Endothelial cell (in vitro differentiated cells): Measurements from ENCODE around the gene HHATL. TPM values are rescaled to one million over a fixed set of nuclear protein-coding genes. Genes with fewer than 3 reads are reported as not detected.

Experiments used
- DNase-seq: peaks from one replicate; pipeline ENCODE4 v3.0.0; 2021; ENCODE audit warnings: low spot score
- H3K27ac Mint-ChIP-seq: one replicate; pipeline ENCODE4 v1.8.0; 2021; ENCODE audit warnings: mixed read lengths, inconsistent platforms; ENCODE audit not compliant: unreplicated experiment
- H3K27me3 Mint-ChIP-seq: one replicate; pipeline ENCODE4 v1.8.0; 2021; ENCODE audit warnings: mild to moderate bottlenecking, moderate library complexity, mixed read lengths, inconsistent platforms; ENCODE audit not compliant: unreplicated experiment
- H3K36me3 Mint-ChIP-seq: one replicate; pipeline ENCODE4 v1.8.0; 2021; ENCODE audit warnings: mild to moderate bottlenecking, low read depth, mixed read lengths, inconsistent platforms; ENCODE audit not compliant: unreplicated experiment
- H3K4me1 Mint-ChIP-seq: one replicate; pipeline ENCODE4 v1.8.0; 2021; ENCODE audit warnings: mild to moderate bottlenecking, mixed read lengths, inconsistent platforms; ENCODE audit not compliant: unreplicated experiment
- H3K4me3 Mint-ChIP-seq: one replicate; pipeline ENCODE4 v1.8.0; 2021; ENCODE audit warnings: mild to moderate bottlenecking, mixed read lengths, inconsistent platforms; ENCODE audit not compliant: unreplicated experiment
- H3K9me3 Mint-ChIP-seq: one replicate; pipeline ENCODE4 v1.8.0; 2021; ENCODE audit warnings: mixed read lengths, inconsistent platforms; ENCODE audit not compliant: unreplicated experiment
- total RNA-seq: library from RNA; stranded (reverse); fragmentation: NEBNext Ultra II Directional; extraction: Animal tissue kit (Norgen Biotek cat#: 25700); gene quantifications from one replicate; pipeline ENCODE4 v1.2.1, GENCODE V29; 2021; ENCODE audit not compliant: unreplicated experiment
- TF ChIP-seq, protein P1 (sequence below): fragments of 200-600 bp; sonication (generic); IDR thresholded peaks from one replicate; pipeline ENCODE4 v1.5.0; 2021; ENCODE audit warnings: antibody characterized with exemption; ENCODE audit not compliant: unreplicated experiment

The HHATL gene
- total RNA-seq, 1 donor from 2014 or later: not detected

DNA sequence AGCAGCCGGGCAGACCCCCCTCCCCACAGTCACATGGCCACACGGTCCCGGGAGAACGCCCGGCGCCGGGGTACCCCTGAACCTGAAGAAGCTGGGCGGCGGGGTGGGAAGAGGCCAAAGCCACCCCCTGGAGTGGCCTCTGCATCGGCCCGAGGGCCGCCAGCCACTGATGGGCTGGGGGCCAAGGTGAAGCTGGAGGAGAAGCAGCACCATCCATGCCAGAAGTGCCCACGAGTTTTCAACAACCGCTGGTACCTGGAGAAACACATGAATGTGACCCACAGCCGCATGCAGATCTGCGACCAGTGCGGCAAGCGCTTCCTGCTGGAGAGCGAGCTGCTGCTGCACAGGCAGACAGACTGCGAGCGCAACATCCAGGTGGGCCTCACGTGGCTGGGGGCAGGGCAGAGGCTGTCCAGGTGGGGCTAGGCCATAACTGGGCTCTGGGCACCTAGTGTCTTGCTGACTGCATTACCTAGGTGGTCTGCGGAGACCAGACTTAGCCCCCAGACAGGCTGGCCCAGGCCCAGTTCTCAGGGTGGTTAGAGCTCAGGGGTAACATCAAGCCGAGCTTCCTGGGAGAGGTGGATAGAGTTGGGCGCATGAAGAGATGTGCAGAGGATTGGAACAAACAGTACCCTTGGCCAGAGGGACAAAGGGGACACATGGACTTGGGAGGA, 43.0 kb downstream of the HHATL start:
- Mint-ChIP-seq H3K4me1 (peaks cover 18% of the 10 kb centered on the region), H3K4me3 (peak overlapping the region; percentile 58)
- DNase-seq: no peak

DNA sequence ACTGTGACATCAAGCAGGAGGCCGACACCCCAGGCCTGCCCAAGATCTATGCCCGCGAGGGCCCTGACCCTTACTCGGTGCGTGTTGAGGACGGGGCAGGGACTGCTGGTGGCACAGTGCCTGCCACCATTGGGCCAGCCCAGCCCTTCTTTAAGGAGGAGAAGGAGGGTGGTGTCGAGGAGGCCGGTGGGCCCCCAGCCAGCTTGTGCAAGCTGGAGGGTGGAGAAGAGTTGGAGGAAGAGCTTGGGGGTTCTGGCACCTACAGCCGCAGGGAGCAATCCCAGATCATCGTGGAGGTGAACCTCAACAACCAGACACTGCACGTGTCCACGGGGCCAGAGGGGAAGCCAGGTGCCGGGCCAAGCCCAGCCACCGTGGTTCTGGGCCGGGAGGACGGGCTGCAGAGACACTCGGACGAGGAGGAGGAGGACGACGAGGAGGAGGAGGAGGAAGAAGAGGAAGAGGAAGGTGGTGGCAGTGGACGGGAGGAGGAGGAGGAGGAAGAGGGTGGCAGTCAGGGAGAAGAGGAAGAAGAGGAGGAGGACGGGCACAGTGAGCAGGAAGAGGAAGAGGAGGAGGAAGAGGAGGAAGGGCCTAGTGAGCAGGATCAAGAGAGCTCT, 43.7 kb downstream of the HHATL start:
- H3K27ac Mint-ChIP-seq: no peak overlapping the region
- TF ChIP-seq, protein P1, sequence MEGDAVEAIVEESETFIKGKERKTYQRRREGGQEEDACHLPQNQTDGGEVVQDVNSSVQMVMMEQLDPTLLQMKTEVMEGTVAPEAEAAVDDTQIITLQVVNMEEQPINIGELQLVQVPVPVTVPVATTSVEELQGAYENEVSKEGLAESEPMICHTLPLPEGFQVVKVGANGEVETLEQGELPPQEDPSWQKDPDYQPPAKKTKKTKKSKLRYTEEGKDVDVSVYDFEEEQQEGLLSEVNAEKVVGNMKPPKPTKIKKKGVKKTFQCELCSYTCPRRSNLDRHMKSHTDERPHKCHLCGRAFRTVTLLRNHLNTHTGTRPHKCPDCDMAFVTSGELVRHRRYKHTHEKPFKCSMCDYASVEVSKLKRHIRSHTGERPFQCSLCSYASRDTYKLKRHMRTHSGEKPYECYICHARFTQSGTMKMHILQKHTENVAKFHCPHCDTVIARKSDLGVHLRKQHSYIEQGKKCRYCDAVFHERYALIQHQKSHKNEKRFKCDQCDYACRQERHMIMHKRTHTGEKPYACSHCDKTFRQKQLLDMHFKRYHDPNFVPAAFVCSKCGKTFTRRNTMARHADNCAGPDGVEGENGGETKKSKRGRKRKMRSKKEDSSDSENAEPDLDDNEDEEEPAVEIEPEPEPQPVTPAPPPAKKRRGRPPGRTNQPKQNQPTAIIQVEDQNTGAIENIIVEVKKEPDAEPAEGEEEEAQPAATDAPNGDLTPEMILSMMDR: no peak
- no peaks in the 10 kb centered on the region for H3K9me3 Mint-ChIP-seq
- H3K4me3 Mint-ChIP-seq: no peak overlapping the region
- peaks cover 18% of the 10 kb centered on the region for H3K4me1 Mint-ChIP-seq
- H3K36me3 Mint-ChIP-seq: peaks cover 13% of the 10 kb centered on the region
- DNase-seq: no peak
- H3K27me3 Mint-ChIP-seq: peaks cover 26% of the 10 kb centered on the region

More for the DNA sequence above, 43.0 kb downstream of the HHATL start:
- H3K36me3 Mint-ChIP-seq: peaks cover 13% of the 10 kb centered on the region
- no peak overlapping the region for H3K27ac Mint-ChIP-seq
- peaks cover 28% of the 10 kb centered on the region for H3K27me3 Mint-ChIP-seq
- TF ChIP-seq, protein P1: no peak
- no peaks in the 10 kb centered on the region for H3K9me3 Mint-ChIP-seq

DNA sequence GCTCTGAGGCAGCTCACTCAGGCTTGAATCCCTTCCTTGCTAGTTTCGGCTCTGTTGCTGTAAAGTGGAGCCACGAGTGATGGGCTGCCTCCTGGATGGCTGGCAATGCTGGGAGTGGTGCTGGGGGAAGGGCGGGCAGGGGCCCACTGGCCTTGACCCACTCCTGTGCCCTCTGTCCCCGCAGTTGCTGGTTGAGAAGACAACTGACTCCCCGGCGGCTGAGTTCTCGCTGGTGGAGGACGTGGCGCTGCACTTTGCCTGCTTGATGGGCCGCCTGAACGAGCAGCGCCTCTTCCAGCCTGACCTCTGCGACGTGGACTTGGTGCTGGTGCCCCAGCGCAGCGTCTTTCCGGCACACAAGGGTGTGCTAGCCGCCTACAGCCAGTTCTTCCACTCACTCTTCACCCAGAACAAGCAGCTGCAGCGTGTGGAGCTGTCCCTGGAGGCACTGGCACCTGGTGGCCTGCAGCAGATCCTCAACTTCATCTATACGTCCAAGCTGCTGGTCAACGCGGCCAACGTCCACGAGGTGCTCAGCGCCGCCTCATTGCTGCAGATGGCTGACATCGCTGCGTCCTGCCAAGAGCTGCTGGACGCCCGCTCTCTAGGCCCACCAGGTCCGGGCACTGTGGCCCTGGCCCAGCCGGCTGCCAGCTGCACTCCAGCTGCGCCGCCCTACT, 44.4 kb downstream of the HHATL start:
- H3K27ac Mint-ChIP-seq: no peak overlapping the region
- H3K27me3 Mint-ChIP-seq: peaks cover 26% of the 10 kb centered on the region
- H3K4me1 Mint-ChIP-seq: peaks cover 19% of the 10 kb centered on the region
- no peak overlapping the region for H3K4me3 Mint-ChIP-seq
- no peaks in the 10 kb centered on the region for H3K9me3 Mint-ChIP-seq
- H3K36me3 Mint-ChIP-seq: peaks cover 13% of the 10 kb centered on the region
- TF ChIP-seq, protein P1: no peak
- no peak for DNase-seq

DNA sequence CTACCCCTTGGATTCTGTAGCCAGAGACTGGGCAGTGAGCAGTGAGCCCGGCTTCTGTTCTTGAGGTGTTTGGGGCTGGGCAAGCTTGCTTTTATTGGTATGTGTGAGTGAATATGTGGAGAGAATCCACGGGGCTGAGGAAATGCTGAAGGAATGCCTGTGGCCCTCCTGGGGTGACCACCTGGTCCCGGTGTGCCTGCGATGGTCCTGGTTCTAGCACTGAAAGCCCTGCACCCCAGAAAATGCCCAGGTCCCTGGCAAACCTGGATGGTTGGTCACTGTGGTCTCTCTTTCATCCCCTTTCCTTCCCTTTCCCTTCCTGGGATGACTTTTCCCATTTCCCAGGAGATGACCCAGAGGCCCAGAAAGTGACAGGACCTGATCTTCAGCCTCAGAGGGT, 44.9 kb downstream of the HHATL start:
- DNase-seq: no peak
- Mint-ChIP-seq H3K36me3 (peaks cover 13% of the 10 kb centered on the region), H3K27me3 (peaks cover 28% of the 10 kb centered on the region), H3K9me3 (no peaks in the 10 kb centered on the region), H3K4me3 (no peak overlapping the region), H3K27ac (no peak overlapping the region), H3K4me1 (peaks cover 23% of the 10 kb centered on the region)
- TF ChIP-seq, protein P1: no peak
